ENCODE data around the gene LHFPL3. TPM values are rescaled to one million over a fixed set of nuclear protein-coding genes. Genes with fewer than 3 reads are reported as not detected.

Gene LHFPL3
- total RNA-seq, 1 experiment from 2014 or later: not detected

- Histone ChIP-seq H3K9me2 (replicated peaks; ENCODE audit: insufficient read depth, low read length) (no peaks in the 10 kb centered on the region), H3K79me2 (ENCODE audit: low read length) (no peaks in the 10 kb centered on the region), H3K9me3 (ENCODE audit: low read length) (no peaks in the 10 kb centered on the region), H3K9ac (ENCODE audit: low read length) (no peak overlapping the region), H2AFZ (ENCODE audit: low read length) (no peak overlapping the region), H3K4me1 (ENCODE audit: low read length) (no peaks in the 10 kb centered on the region), H3K4me2 (ENCODE audit: low read depth, low read length, poor library complexity, severe bottlenecking) (no peak overlapping the region), H3K27ac (ENCODE audit: low read length) (no peak overlapping the region), H4K20me1 (ENCODE audit: insufficient read depth, low read depth, low read length) (no peaks in the 10 kb centered on the region), H3K27me3 (ENCODE audit: low read length) (no peaks in the 10 kb centered on the region; the same call in 1 of the 2 replicates), H3K4me3 (ENCODE audit: low read length) (no peak overlapping the region), H3K36me3 (ENCODE audit: insufficient read depth, low read length) (no peaks in the 10 kb centered on the region)
- DNase-seq: no peak
These were observed 465.8 kb downstream of the LHFPL3 start for GRCh38 chr7:104794154-104794553.

DNA sequence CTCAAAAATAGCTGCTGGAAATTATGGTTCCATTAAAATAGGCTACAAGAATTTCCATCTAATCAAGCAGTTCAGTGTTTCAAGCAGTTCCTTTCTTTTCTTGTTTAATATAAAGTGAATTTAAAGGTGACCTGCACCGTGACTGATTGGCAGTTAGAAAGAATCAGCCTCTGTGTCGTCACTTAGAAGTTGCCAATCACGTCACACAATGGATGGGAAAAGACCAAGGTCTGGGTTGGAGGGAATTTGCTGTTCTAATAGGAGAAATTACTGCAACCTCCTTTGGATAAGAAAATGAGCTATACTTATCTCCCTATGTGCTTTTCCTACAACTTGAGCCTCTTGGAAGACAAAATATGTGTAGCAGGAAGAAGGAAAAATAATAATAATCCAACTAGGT lies 466.2 kb downstream of the LHFPL3 start:
- no peak for DNase-seq
- Histone ChIP-seq H3K9me2 (replicated peaks; ENCODE audit: insufficient read depth, low read length) (no peaks in the 10 kb centered on the region), H3K27ac (ENCODE audit: low read length) (no peak overlapping the region)

GRCh38 chr7:104795086-104795485 lies 466.7 kb downstream of the LHFPL3 start:
- H3K9ac ChIP-seq (ENCODE audit: low read length): no peak overlapping the region
- no peaks in the 10 kb centered on the region for H3K79me2 ChIP-seq (ENCODE audit: low read length)
- no peaks in the 10 kb centered on the region for H3K4me1 ChIP-seq (ENCODE audit: low read length)
- H3K4me2 ChIP-seq (ENCODE audit: low read depth, low read length, poor library complexity, severe bottlenecking): no peak overlapping the region
- no peak overlapping the region for H2AFZ ChIP-seq (ENCODE audit: low read length)
- no peak overlapping the region for H3K4me3 ChIP-seq (ENCODE audit: low read length)
- H3K27ac ChIP-seq (ENCODE audit: low read length): no peak overlapping the region
- no peaks in the 10 kb centered on the region; the same call in 1 of the 2 replicates for H3K27me3 ChIP-seq (ENCODE audit: low read length)
- H3K36me3 ChIP-seq (ENCODE audit: insufficient read depth, low read length): no peaks in the 10 kb centered on the region
- H3K9me3 ChIP-seq (ENCODE audit: low read length): no peaks in the 10 kb centered on the region
- no peak for DNase-seq
- no peaks in the 10 kb centered on the region for H3K9me2 ChIP-seq (replicated peaks; ENCODE audit: insufficient read depth, low read length)
- no peaks in the 10 kb centered on the region for H4K20me1 ChIP-seq (ENCODE audit: insufficient read depth, low read depth, low read length)

More for the DNA sequence above, 466.2 kb downstream of the LHFPL3 start:
- H3K9ac ChIP-seq (ENCODE audit: low read length): no peak overlapping the region
- no peaks in the 10 kb centered on the region for H3K4me1 ChIP-seq (ENCODE audit: low read length)
- H3K79me2 ChIP-seq (ENCODE audit: low read length): no peaks in the 10 kb centered on the region
- H3K4me2 ChIP-seq (ENCODE audit: low read depth, low read length, poor library complexity, severe bottlenecking): no peak overlapping the region
- H3K36me3 ChIP-seq (ENCODE audit: insufficient read depth, low read length): no peaks in the 10 kb centered on the region
- no peaks in the 10 kb centered on the region for H3K9me3 ChIP-seq (ENCODE audit: low read length)
- H2AFZ ChIP-seq (ENCODE audit: low read length): no peak overlapping the region
- H3K4me3 ChIP-seq (ENCODE audit: low read length): no peak overlapping the region
- no peaks in the 10 kb centered on the region; the same call in 1 of the 2 replicates for H3K27me3 ChIP-seq (ENCODE audit: low read length)
- no peaks in the 10 kb centered on the region for H4K20me1 ChIP-seq (ENCODE audit: insufficient read depth, low read depth, low read length)

GRCh38 chr7:104795616-104796398 lies 467.4 kb downstream of the LHFPL3 start:
- H3K27ac ChIP-seq (ENCODE audit: low read length): no peak overlapping the region
- no peak overlapping the region for H3K9ac ChIP-seq (ENCODE audit: low read length)
- H3K36me3 ChIP-seq (ENCODE audit: insufficient read depth, low read length): no peaks in the 10 kb centered on the region
- no peaks in the 10 kb centered on the region for H3K9me2 ChIP-seq (replicated peaks; ENCODE audit: insufficient read depth, low read length)
- H3K4me2 ChIP-seq (ENCODE audit: low read depth, low read length, poor library complexity, severe bottlenecking): no peak overlapping the region
- H3K79me2 ChIP-seq (ENCODE audit: low read length): no peaks in the 10 kb centered on the region
- H3K27me3 ChIP-seq (ENCODE audit: low read length): no peaks in the 10 kb centered on the region; the same call in 1 of the 2 replicates
- no peaks in the 10 kb centered on the region for H3K9me3 ChIP-seq (ENCODE audit: low read length)
- no peak for DNase-seq
- no peak overlapping the region for H2AFZ ChIP-seq (ENCODE audit: low read length)
- H3K4me1 ChIP-seq (ENCODE audit: low read length): no peaks in the 10 kb centered on the region
- no peaks in the 10 kb centered on the region for H4K20me1 ChIP-seq (ENCODE audit: insufficient read depth, low read depth, low read length)
- H3K4me3 ChIP-seq (ENCODE audit: low read length): no peak overlapping the region

DNA sequence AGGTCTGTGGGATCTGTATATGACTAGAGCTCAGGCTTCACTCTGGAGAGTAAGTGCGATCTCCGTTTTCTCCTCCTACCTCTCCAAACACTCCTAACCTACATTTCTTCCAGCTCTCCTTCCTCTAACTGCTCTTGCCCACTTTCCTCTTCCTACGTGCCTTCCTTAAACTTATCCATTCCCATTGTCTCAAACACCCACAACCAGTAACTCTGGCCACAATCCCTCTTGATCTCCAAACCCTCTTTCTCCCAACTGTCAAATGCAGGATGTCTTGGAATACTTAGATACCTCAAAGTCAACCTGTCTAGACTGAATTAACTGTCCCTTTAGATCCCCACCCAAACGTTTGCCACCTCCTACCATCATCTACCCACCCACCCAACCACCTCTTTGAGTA lies 471.9 kb downstream of the LHFPL3 start:
- Histone ChIP-seq H3K4me1 (ENCODE audit: low read length) (no peaks in the 10 kb centered on the region), H3K27me3 (ENCODE audit: low read length) (no peaks in the 10 kb centered on the region), H3K4me3 (ENCODE audit: low read length) (no peak overlapping the region), H3K36me3 (ENCODE audit: insufficient read depth, low read length) (no peaks in the 10 kb centered on the region), H2AFZ (ENCODE audit: low read length) (no peak overlapping the region), H3K9ac (ENCODE audit: low read length) (no peak overlapping the region), H3K9me2 (replicated peaks; ENCODE audit: insufficient read depth, low read length) (no peaks in the 10 kb centered on the region), H3K9me3 (ENCODE audit: low read length) (no peaks in the 10 kb centered on the region), H4K20me1 (ENCODE audit: insufficient read depth, low read depth, low read length) (no peaks in the 10 kb centered on the region), H3K4me2 (ENCODE audit: low read depth, low read length, poor library complexity, severe bottlenecking) (no peak overlapping the region), H3K27ac (ENCODE audit: low read length) (no peak overlapping the region), H3K79me2 (ENCODE audit: low read length) (no peaks in the 10 kb centered on the region)
- DNase-seq: no peak

- no peaks in the 10 kb centered on the region for H3K79me2 ChIP-seq (ENCODE audit: low read length)
- no peaks in the 10 kb centered on the region for H3K27me3 ChIP-seq (ENCODE audit: low read length)
- H4K20me1 ChIP-seq (ENCODE audit: insufficient read depth, low read depth, low read length): no peaks in the 10 kb centered on the region
- no peak for DNase-seq
- no peak overlapping the region for H2AFZ ChIP-seq (ENCODE audit: low read length)
- no peaks in the 10 kb centered on the region for H3K36me3 ChIP-seq (ENCODE audit: insufficient read depth, low read length)
- no peaks in the 10 kb centered on the region for H3K9me2 ChIP-seq (replicated peaks; ENCODE audit: insufficient read depth, low read length)
- no peak overlapping the region for H3K4me3 ChIP-seq (ENCODE audit: low read length)
- no peak overlapping the region for H3K4me2 ChIP-seq (ENCODE audit: low read depth, low read length, poor library complexity, severe bottlenecking)
- H3K9me3 ChIP-seq (ENCODE audit: low read length): no peaks in the 10 kb centered on the region
- H3K9ac ChIP-seq (ENCODE audit: low read length): no peak overlapping the region
- no peaks in the 10 kb centered on the region for H3K4me1 ChIP-seq (ENCODE audit: low read length)
- H3K27ac ChIP-seq (ENCODE audit: low read length): no peak overlapping the region
These were observed 472.6 kb downstream of the LHFPL3 start for GRCh38 chr7:104801022-104801421.

DNA sequence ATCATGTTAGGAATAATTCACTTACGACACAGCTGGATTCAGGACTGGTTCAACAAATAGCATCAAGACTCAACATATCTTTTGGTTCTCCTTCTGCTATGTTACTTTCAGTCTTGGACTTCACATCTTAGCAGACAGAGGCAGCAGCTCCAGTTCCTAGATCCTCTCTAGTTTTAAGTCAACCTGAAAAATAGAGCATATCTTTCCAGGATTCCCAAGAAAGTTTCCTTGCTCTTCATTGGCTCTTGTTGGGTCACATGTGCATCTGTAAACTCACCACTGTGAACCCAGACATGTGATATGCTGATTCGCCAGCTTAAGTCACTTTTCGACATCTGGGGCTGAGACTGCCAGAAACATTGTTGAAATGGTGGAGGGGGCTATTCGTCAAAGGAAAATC lies 475.5 kb downstream of the LHFPL3 start:
- no peaks in the 10 kb centered on the region for H3K9me3 ChIP-seq (ENCODE audit: low read length)
- no peaks in the 10 kb centered on the region for H3K27me3 ChIP-seq (ENCODE audit: low read length)
- H3K79me2 ChIP-seq (ENCODE audit: low read length): no peaks in the 10 kb centered on the region
- no peak overlapping the region for H3K4me3 ChIP-seq (ENCODE audit: low read length)
- no peak for DNase-seq
- H3K4me1 ChIP-seq (ENCODE audit: low read length): no peaks in the 10 kb centered on the region
- no peaks in the 10 kb centered on the region for H3K9me2 ChIP-seq (replicated peaks; ENCODE audit: insufficient read depth, low read length)
- H3K4me2 ChIP-seq (ENCODE audit: low read depth, low read length, poor library complexity, severe bottlenecking): no peak overlapping the region
- no peak overlapping the region for H3K27ac ChIP-seq (ENCODE audit: low read length)
- no peaks in the 10 kb centered on the region for H3K36me3 ChIP-seq (ENCODE audit: insufficient read depth, low read length)
- H2AFZ ChIP-seq (ENCODE audit: low read length): no peak overlapping the region
- H3K9ac ChIP-seq (ENCODE audit: low read length): no peak overlapping the region
- no peaks in the 10 kb centered on the region for H4K20me1 ChIP-seq (ENCODE audit: insufficient read depth, low read depth, low read length)

- H3K9ac ChIP-seq (ENCODE audit: low read length): no peak overlapping the region
- no peak overlapping the region for H3K4me3 ChIP-seq (ENCODE audit: low read length)
- no peaks in the 10 kb centered on the region for H3K9me2 ChIP-seq (replicated peaks; ENCODE audit: insufficient read depth, low read length)
- no peaks in the 10 kb centered on the region for H3K9me3 ChIP-seq (ENCODE audit: low read length)
- no peaks in the 10 kb centered on the region for H3K27me3 ChIP-seq (ENCODE audit: low read length)
- no peak for DNase-seq
- no peaks in the 10 kb centered on the region for H3K36me3 ChIP-seq (ENCODE audit: insufficient read depth, low read length)
- no peak overlapping the region for H3K27ac ChIP-seq (ENCODE audit: low read length)
- no peaks in the 10 kb centered on the region for H4K20me1 ChIP-seq (ENCODE audit: insufficient read depth, low read depth, low read length)
- H3K4me1 ChIP-seq (ENCODE audit: low read length): no peaks in the 10 kb centered on the region
- no peak overlapping the region for H3K4me2 ChIP-seq (ENCODE audit: low read depth, low read length, poor library complexity, severe bottlenecking)
- no peaks in the 10 kb centered on the region for H3K79me2 ChIP-seq (ENCODE audit: low read length)
- H2AFZ ChIP-seq (ENCODE audit: low read length): no peak overlapping the region
These were observed 476.3 kb downstream of the LHFPL3 start for GRCh38 chr7:104804696-104805095.
